GM13976 (cell line): ENCODE results near the gene SUCLG2.

Experiments
- DNase-seq: peaks from one replicate; pipeline ENCODE4 v3.0.0; 2012; ENCODE audit warnings: low spot score
- in situ Hi-C: fragments of 300-500 bp; cut with MboI; formaldehyde crosslinking; loops from one replicate; pipeline ENCODE4 v1.12.0; 2022; ENCODE audit warnings: low sequenced_read_pairs, mixed read lengths, inconsistent platforms; ENCODE audit not compliant: unreplicated experiment
- TF ChIP-seq, protein P1 (sequence below): IDR thresholded peaks from 2 replicates; pipeline ENCODE4 v1.5.1; 2012; ENCODE audit warnings: borderline replicate concordance, mild to moderate bottlenecking; ENCODE audit not compliant: insufficient read depth; ENCODE audit errors: extremely low read depth, missing control alignments, control extremely low read depth

Gene SUCLG2

DNA sequence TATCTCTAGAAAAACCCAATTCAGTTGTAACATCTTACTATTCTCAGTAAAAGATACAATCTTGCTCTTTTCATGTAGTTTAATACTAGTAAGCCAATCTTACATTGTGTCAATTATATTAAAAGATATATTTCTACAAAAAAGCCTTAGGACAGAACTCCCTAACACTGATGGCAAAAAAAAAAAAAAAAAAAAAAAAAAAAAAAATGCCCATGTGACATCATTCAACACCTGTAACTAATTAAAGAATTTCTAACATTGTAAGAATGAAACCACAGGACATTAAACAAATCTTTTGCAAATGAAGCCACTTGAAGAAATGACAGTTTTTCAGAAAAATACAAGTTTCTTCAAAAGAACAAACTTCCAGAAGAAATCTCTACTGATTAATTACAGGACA, 119.8 kb downstream of the SUCLG2 start:
- no peak for DNase-seq
- TF ChIP-seq, protein P1, sequence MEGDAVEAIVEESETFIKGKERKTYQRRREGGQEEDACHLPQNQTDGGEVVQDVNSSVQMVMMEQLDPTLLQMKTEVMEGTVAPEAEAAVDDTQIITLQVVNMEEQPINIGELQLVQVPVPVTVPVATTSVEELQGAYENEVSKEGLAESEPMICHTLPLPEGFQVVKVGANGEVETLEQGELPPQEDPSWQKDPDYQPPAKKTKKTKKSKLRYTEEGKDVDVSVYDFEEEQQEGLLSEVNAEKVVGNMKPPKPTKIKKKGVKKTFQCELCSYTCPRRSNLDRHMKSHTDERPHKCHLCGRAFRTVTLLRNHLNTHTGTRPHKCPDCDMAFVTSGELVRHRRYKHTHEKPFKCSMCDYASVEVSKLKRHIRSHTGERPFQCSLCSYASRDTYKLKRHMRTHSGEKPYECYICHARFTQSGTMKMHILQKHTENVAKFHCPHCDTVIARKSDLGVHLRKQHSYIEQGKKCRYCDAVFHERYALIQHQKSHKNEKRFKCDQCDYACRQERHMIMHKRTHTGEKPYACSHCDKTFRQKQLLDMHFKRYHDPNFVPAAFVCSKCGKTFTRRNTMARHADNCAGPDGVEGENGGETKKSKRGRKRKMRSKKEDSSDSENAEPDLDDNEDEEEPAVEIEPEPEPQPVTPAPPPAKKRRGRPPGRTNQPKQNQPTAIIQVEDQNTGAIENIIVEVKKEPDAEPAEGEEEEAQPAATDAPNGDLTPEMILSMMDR = no peak
- in situ Hi-C loops = no loop called here

DNA sequence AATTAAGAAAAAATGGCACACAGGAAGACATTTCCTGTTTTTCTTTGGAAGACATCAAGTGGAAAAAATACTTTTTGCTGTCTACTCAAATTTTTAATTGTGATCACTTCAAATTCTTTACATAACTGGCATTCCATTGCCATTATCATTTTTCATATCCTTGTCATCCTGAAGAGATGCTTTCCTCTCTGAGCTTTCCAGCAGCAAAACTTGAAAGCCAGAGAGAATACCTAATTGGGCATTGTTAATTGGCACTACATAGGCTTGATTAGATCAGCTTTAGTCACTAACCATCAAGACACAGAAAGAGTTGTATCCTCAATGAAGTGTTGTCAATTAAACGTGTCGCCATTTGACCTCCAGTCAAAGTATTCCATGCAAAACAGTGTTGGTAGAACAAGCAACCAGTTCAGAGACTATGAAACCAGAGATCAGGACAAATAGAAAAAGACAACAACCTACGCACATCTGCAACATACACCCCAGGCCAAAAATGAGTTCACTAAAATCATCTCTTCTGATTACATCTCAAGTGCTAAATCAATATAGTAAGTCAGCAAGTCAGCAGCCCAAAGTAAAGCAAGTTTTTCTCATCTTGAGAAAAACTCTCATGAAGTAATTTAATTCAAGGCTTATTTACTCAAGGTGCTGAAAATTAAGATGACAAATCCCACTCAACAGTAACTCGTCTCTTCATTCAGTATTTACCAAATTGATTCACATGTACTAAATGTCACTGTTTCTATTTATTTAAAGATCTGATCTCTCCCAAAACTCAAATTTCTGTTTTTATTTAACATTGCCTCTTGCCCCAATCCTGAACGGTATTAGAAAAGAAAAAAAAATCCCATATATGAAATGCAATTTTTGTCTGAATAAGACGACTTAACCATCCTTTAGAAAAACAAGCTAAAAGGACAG, 123.0 kb downstream of the SUCLG2 start:
- TF ChIP-seq, protein P1 = no peak
- in situ Hi-C loops = no loop called here
- no peak for DNase-seq

DNA sequence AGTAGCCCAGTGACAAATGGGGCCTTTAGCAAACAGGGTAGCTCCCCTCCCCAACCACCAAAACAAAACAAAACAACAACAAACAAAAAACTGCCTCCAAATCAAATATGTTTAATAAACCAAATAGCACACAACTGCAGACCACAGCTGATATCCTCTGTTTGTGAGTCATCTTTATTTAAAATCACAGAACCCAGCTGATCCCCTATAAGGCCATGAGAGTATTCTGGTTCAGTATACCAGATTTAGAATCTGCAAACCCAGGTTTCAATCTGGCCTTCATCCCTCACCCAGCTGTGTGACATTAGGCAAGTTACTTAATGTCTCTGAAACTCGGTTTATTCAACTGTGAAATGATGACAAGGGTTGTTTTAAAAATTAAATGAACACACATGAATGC, 124.5 kb downstream of the SUCLG2 start:
- in situ Hi-C loops = no loop called here
- TF ChIP-seq, protein P1 = no peak
- no peak for DNase-seq

DNA sequence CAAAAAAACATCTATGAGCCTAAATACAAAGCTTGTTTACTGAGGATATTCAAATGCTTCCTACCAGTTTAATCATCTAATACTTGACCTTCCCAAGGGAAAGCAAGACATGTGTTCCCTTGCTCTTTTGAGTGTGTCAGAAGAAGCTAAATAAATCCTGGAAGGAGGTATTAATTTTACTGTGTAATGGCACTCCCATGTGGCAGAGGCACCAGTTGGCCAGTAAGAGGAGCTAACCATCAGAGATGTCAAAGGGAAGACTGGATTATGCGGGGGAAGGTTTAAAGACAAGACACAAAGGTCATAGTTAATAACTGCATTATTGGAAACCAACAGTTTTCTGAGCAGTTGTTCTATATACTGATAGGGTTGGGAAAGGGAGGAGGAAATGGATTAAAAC, 125.1 kb downstream of the SUCLG2 start:
- TF ChIP-seq, protein P1 = no peak
- DNase-seq = no peak
- in situ Hi-C loops = no loop called here

DNA sequence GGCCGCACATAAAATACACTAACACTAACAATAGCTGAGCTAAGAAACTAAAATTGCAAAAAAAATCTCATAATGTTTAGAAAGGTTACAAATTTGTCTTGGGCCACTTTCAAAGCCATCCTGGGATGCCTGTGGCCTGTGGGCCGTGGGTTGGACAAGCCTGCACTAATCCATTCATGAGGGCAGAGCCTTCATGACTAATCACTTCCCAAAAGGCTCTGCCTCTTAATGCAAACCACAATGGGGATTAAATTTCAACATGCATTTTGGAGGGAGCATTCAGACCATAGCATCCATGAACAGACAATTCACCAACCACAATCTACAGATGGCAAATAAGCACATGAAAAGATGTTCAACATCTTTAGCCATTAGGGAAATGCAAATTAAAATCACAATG, 128.2 kb downstream of the SUCLG2 start:
- TF ChIP-seq, protein P1 = no peak
- no peak for DNase-seq
- in situ Hi-C loops = no loop called here

DNA sequence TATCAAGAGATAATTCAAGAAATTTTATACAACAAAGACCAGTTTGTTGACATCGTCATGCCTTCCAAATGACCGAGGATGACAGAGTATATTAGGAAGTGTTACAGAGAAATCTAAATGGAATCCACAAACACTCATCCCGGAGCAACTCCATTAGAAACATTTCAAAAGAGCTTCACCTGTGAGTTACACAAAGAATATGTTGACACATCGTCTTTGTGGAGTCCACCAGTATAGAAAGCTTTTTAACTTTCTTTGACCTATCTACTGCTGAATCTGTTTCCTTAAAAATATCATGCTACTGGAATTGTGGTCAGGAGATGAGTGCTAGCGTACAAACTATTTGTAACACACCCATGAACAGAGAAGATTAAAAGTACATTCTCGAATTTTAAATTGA, 130.4 kb downstream of the SUCLG2 start:
- TF ChIP-seq, protein P1 = no peak
- in situ Hi-C loops = no loop called here
- no peak for DNase-seq
